Gastrocnemius medialis (tissue), 4 donors: ENCODE measurements around the gene LONRF2. TPM values are rescaled to one million over a fixed set of nuclear protein-coding genes. Genes with fewer than 3 reads are reported as not detected.

Experiments
- ATAC-seq, 2 donors: fragments of 150-250 bp; one replicate each; pipeline ENCODE4 v1.9.1; 2016
- DNase-seq, 2 donors: peaks; one replicate each; pipeline ENCODE4 v3.0.0-alpha.2; 2019
- H3K27ac ChIP-seq, 4 donors: fragments of 200-600 bp; sonication (generic); 1 replicate in 1 of 4; 2 replicates in 3 of 4; pipeline ENCODE4 v1.5.1; 2016 to 2018; ENCODE audit warnings: mild to moderate bottlenecking in 2 of 4, moderate library complexity in 1 of 4
- H3K27me3 ChIP-seq, 3 donors: fragments of 200-600 bp; sonication (generic) in 2 of 3; 1 replicate in 1 of 3; 2 replicates in 2 of 3; pipeline versions ENCODE4 v1.5.1 to v1.6.0; 2016 to 2019; ENCODE audit warnings: mild to moderate bottlenecking in 1 of 3, moderate library complexity in 1 of 3
- H3K36me3 ChIP-seq, 2 donors: fragments of 200-600 bp; sonication (generic) in 1 of 2; one replicate each; pipeline ENCODE4 v1.5.1; 2017 to 2018
- H3K4me1 ChIP-seq, 2 donors: fragments of 200-600 bp; sonication (generic) in 1 of 2; one replicate each; pipeline ENCODE4 v1.5.1; 2016 to 2017; ENCODE audit warnings: mild to moderate bottlenecking in 2 of 2
- H3K4me3 ChIP-seq, 4 donors: fragments of 200-600 bp; sonication (generic) in 3 of 4; 1 replicate in 1 of 4; 2 replicates in 3 of 4; pipeline ENCODE4 v1.5.1; 2016 to 2019; ENCODE audit warnings: mild to moderate bottlenecking in 2 of 4
- H3K9me3 ChIP-seq, 3 donors: fragments of 200-600 bp; sonication (generic) in 2 of 3; 1 replicate in 1 of 3; 2 replicates in 2 of 3; pipeline ENCODE4 v1.5.1; 2016 to 2019
- CTCF ChIP-seq, 5 experiments: fragments of 450-650 bp in 3 of 5; fragments of 200-600 bp in 2 of 5; sonication (generic) in 2 of 5; IDR thresholded peaks in 4 of 5; conservative IDR thresholded peaks in 1 of 5; 1 replicate in 4 of 5; 2 replicates in 1 of 5; pipeline ENCODE4 v1.5.1; 2016 to 2019; ENCODE audit warnings: antibody characterized with exemption in 5 of 5, mild to moderate bottlenecking in 3 of 5, moderate library complexity in 3 of 5
- POLR2A ChIP-seq, 2 donors: fragments of 450-650 bp; IDR thresholded peaks; one replicate each; pipeline ENCODE4 v1.6.1; 2017; ENCODE audit warnings: antibody characterized with exemption in 2 of 2, mild to moderate bottlenecking in 2 of 2, moderate library complexity in 2 of 2
- in situ Hi-C, 4 donors: fragments of 200-750 bp; cut with MboI; loops; one replicate each; pipeline versions ENCODE4 v1.15.0 to v1.8.0; 2017; ENCODE audit warnings: low sequenced_read_pairs in 4 of 4
- intact Hi-C: fragments of 100-400 bp; cut with DNase I; formaldehyde crosslinking; loops from one replicate; pipeline ENCODE4 v1.15.1; 2023; ENCODE audit warnings: low total_unique reads
- total RNA-seq, 4 donors: library from RNA; depleted of rRNA; stranded (reverse); fragments of >200 nt; gene quantifications; one replicate each; pipeline versions ENCODE4 v1.1.0 to v1.2.3, GENCODE V29; 2016

LONRF2 gene
- total RNA-seq, 4 donors from 2014 or later = 5.0 to 8.8 (median 7.6) TPM

DNA sequence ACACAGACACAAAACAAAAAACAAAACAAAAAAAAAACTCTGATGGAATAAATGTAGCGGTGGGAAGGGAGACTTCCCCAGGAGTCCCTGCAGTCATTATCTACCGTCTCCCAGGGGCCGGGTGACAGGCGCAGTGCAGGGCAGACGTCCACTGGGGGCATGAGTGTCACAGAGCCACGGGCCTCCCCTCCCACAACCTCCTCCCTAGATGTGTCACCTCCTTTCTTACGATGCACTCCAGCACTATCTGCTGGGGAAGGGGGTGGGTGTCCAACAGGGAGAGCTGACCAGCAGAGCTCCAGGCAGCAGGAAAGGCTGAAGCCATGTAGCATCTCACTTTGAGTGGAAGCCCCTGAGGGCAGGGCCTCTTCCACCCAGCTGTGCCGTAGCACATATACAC is 84.5 kb downstream of the LONRF2 start:
- no peaks in the 10 kb centered on the region for H3K36me3 ChIP-seq

DNA sequence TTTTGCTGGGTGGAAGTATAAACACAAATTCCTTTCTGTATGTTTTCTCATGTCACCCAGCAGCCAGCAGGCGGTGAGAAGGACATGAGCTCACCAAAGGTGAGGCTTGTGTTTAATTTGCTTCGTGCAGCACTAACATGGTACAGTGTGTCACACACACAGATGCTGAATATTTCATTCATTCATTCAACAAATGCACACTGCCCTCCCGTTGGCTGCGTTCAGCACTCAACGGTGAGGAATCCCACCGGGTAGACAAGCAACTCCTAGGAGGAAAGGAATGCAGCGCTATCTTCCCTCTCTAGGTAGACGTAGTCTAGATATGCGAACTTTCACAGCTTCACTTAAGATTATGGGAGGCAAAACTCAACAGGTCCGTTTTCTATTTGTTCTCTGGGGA is 85.1 kb downstream of the LONRF2 start:
- no peak for DNase-seq
- no peak for ATAC-seq
- H3K27ac ChIP-seq = no peak overlapping the region
- no peaks in the 10 kb centered on the region for H3K4me1 ChIP-seq
- H3K27me3 ChIP-seq = peaks cover 0 to 5% (median 0%) of the 10 kb centered on the region in 3 donors
- no peak overlapping the region for H3K4me3 ChIP-seq
- H3K9me3 ChIP-seq = no peaks in the 10 kb centered on the region
- no peak for TF ChIP-seq CTCF (IDR thresholded peaks at IDR 0.05 in 4 of 5, conservative IDR thresholded peaks at IDR 0.05 in 1 of 5)
- TF ChIP-seq POLR2A (IDR thresholded peaks at IDR 0.05) = no peak
- in situ Hi-C loops (loop anchor here in 1 of 4 donors (10.0 kb wide), 1 partner anchor 672 kb away; no protein-coding TSS in a partner anchor), intact Hi-C loops (no loop called here)
- H3K36me3 ChIP-seq = no peaks in the 10 kb centered on the region

More for the DNA sequence above, 84.5 kb downstream of the LONRF2 start:
- TF ChIP-seq POLR2A (IDR thresholded peaks at IDR 0.05) = no peak
- ATAC-seq (no peak), DNase-seq (no peak)
- in situ Hi-C loops = loop anchor here in 1 of 4 donors (10.0 kb wide), 1 partner anchor 673 kb away; no protein-coding TSS in a partner anchor
- intact Hi-C loops = no loop called here
- H3K4me3 ChIP-seq = no peak overlapping the region
- H3K9me3 ChIP-seq = no peaks in the 10 kb centered on the region
- no peak overlapping the region for H3K27ac ChIP-seq
- H3K4me1 ChIP-seq = peaks cover 0 to 3% of the 10 kb centered on the region in 2 donors
- H3K27me3 ChIP-seq = peaks cover 0 to 5% (median 0%) of the 10 kb centered on the region in 3 donors

GRCh38 chr2:100236166-100236565 is 86.1 kb downstream of the LONRF2 start:
- Histone ChIP-seq H3K4me1 (no peaks in the 10 kb centered on the region), H3K27ac (no peak overlapping the region), H3K9me3 (no peaks in the 10 kb centered on the region), H3K4me3 (no peak overlapping the region), H3K27me3 (no peaks in the 10 kb centered on the region), H3K36me3 (no peaks in the 10 kb centered on the region)
- DNase-seq (no peak), ATAC-seq (no peak)
- in situ Hi-C loops (loop anchor here in 1 of 4 donors (10.0 kb wide), 1 partner anchor 671 kb away; no protein-coding TSS in a partner anchor), intact Hi-C loops (no loop called here)
- no peak for TF ChIP-seq CTCF (IDR thresholded peaks at IDR 0.05 in 4 of 5, conservative IDR thresholded peaks at IDR 0.05 in 1 of 5)

GRCh38 chr2:100235581-100235980 is 86.7 kb downstream of the LONRF2 start:
- in situ Hi-C loops = loop anchor here in 1 of 4 donors (10.0 kb wide), 1 partner anchor 671 kb away; no protein-coding TSS in a partner anchor
- ATAC-seq (no peak), DNase-seq (no peak)
- intact Hi-C loops = no loop called here
- H3K4me1 ChIP-seq = no peaks in the 10 kb centered on the region
- H3K9me3 ChIP-seq = no peaks in the 10 kb centered on the region
- H3K27ac ChIP-seq = no peak overlapping the region
- no peaks in the 10 kb centered on the region for H3K27me3 ChIP-seq
- no peaks in the 10 kb centered on the region for H3K36me3 ChIP-seq
- H3K4me3 ChIP-seq = no peak overlapping the region
- TF ChIP-seq CTCF (IDR thresholded peaks at IDR 0.05 in 4 of 5, conservative IDR thresholded peaks at IDR 0.05 in 1 of 5) = no peak
- no peak for TF ChIP-seq POLR2A (IDR thresholded peaks at IDR 0.05)

DNA sequence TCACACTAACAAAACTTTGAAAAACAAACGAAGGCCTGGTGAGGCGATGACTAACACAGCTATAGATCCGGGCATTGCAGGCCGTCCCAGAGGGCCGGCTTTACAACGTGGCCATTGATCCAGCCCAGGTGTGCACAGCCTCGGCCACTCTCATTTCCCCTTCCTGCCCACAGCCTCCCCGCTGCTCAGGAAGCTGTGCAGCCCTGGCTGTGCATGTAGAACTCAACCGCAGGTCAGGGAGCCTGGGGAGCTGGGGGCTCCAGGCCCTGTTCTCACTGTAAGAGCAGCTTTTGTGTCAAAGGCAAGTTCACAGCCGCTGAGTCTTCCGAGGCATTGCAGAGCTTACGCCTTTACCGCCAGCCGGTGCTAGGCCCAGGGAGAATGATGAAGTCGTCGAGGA is 87.2 kb downstream of the LONRF2 start:
- no peaks in the 10 kb centered on the region for H3K4me1 ChIP-seq
- TF ChIP-seq CTCF (IDR thresholded peaks at IDR 0.05 in 4 of 5, conservative IDR thresholded peaks at IDR 0.05 in 1 of 5) = no peak
- no peak for TF ChIP-seq POLR2A (IDR thresholded peaks at IDR 0.05)
- in situ Hi-C loops = loop anchor here in 1 of 4 donors (10.0 kb wide), 1 partner anchor 670 kb away; no protein-coding TSS in a partner anchor
- ATAC-seq = no peak
- H3K9me3 ChIP-seq = no peaks in the 10 kb centered on the region
- no peak overlapping the region for H3K27ac ChIP-seq
- H3K36me3 ChIP-seq = no peaks in the 10 kb centered on the region
- H3K4me3 ChIP-seq = no peak overlapping the region
- DNase-seq = no peak
- no peaks in the 10 kb centered on the region for H3K27me3 ChIP-seq
- intact Hi-C loops = no loop called here
